MCF 10A (cell line): Measurements from ENCODE around the gene CKAP5. TPM values are rescaled to one million over a fixed set of nuclear protein-coding genes. Genes with fewer than 3 reads are reported as not detected.

ENCODE experiments used
- BruUV-seq: library from RNA; stranded (reverse); fragments of 400-500 nt; replicated peaks from 2 replicates; lab custom pipeline; 2021; lab: Mats Ljungman, UMichigan
- CTCF ChIA-PET: fragments of 300-600 bp; sonication (Branson Sonifier 250); formaldehyde crosslinking; extraction: SDS; loops from one replicate; lab custom pipeline; 2021; ENCODE audit warnings: antibody characterized with exemption, inconsistent platforms; lab: Yijun Ruan, JAX
- POLR2A ChIA-PET: fragments of 300-600, 350-650 bp; sonication (Branson Sonifier 250); formaldehyde crosslinking; extraction: SDS; loops from one replicate; lab custom pipeline; 2020; ENCODE audit warnings: antibody characterized with exemption, inconsistent platforms; lab: Yijun Ruan, JAX
- DNase-seq: peaks from one replicate; pipeline ENCODE4 v3.0.0-alpha.2; 2018; ENCODE audit not compliant: unreplicated experiment
- H3K27ac Mint-ChIP-seq: one replicate; pipeline ENCODE4 v1.8.0; 2022; ENCODE audit warnings: mild to moderate bottlenecking, low read depth, mixed read lengths; ENCODE audit not compliant: unreplicated experiment
- H3K27me3 Mint-ChIP-seq: one replicate; pipeline ENCODE4 v1.8.0; 2022; ENCODE audit warnings: mixed read lengths; ENCODE audit not compliant: insufficient read depth, unreplicated experiment
- H3K36me3 Mint-ChIP-seq: one replicate; pipeline ENCODE4 v1.8.0; 2022; ENCODE audit warnings: mild to moderate bottlenecking, moderate library complexity, mixed read lengths; ENCODE audit not compliant: insufficient read depth, unreplicated experiment
- H3K4me1 Mint-ChIP-seq: one replicate; pipeline ENCODE4 v1.8.0; 2022; ENCODE audit warnings: mixed read lengths; ENCODE audit not compliant: insufficient read depth, unreplicated experiment
- H3K4me3 Mint-ChIP-seq: one replicate; pipeline ENCODE4 v1.8.0; 2022; ENCODE audit warnings: mild to moderate bottlenecking, moderate library complexity, mixed read lengths; ENCODE audit not compliant: unreplicated experiment
- H3K9me3 Mint-ChIP-seq: one replicate; pipeline ENCODE4 v1.8.0; 2022; ENCODE audit warnings: mixed read lengths; ENCODE audit not compliant: unreplicated experiment
- CTCF ChIP-seq: fragments of 200-600 bp; IDR thresholded peaks from one replicate; pipeline ENCODE4 v1.8.0; 2022; ENCODE audit warnings: antibody characterized with exemption, mild to moderate bottlenecking; ENCODE audit not compliant: unreplicated experiment
- intact Hi-C: fragments of 100-400 bp; cut with micrococcal nuclease; formaldehyde crosslinking; loops from 2 replicates; pipeline ENCODE4 v1.14.1; 2022
- total RNA-seq: library from RNA; stranded (reverse); gene quantifications from 2 replicates; pipeline ENCODE4 v1.2.3, GENCODE V29; 2022

Gene CKAP5
- total RNA-seq, 1 experiment from 2014 or later: 193 TPM

- no peak overlapping the region for H3K27ac Mint-ChIP-seq
- DNase-seq: no peak
- no peaks in the 10 kb centered on the region for H3K9me3 Mint-ChIP-seq
- no peak overlapping the region for H3K4me3 Mint-ChIP-seq
- no peaks in the 10 kb centered on the region for H3K36me3 Mint-ChIP-seq
- no TSS peak for BruUV-seq
- peaks cover 10% of the 10 kb centered on the region for H3K4me1 Mint-ChIP-seq
- ChIA-PET POLR2A (no interaction called here), CTCF (interaction anchor here (0.6 to 0.7 kb wide), 2 partner anchors 301 to 538 kb away, joined by 3 read pairs; no protein-coding TSS in a partner anchor)
- no peak for TF ChIP-seq CTCF
- no peaks in the 10 kb centered on the region for H3K27me3 Mint-ChIP-seq
- intact Hi-C loops: no loop called here
Measured at GRCh38 chr11:46868912-46869311, 22.8 kb upstream of the CKAP5 start.

DNA sequence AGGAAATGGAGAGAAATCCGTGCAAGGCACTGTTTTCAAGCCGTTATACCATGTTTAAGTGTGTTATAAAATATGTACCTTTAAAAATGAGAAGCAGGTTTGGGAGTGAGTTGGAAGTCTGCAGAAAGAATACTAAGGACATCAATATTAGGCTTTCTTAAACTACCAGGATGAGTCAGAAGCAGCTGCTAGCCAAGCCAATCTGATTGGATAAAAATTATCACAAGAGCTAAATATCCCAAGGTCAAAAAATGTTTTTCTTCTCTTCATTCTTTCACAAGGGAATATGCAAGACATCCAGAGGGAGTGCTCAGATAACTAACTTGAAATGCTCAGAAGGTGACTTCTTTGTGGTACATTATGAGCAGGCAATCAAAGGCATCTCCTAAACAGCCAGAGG lies 19.3 kb upstream of the CKAP5 start:
- CTCF ChIA-PET: interaction anchor here (0.6 kb wide), 1 partner anchor 35 kb away, joined by 4 read pairs; no protein-coding TSS in a partner anchor
- POLR2A ChIA-PET: interaction anchor here (0.6 to 2.1 kb wide), 3 partner anchors 9 to 162 kb away, joined by 3 to 8 read pairs (median 6); partner anchors contain the start of gene CKAP5
- Mint-ChIP-seq H3K27ac (no peak overlapping the region), H3K9me3 (no peaks in the 10 kb centered on the region), H3K36me3 (no peaks in the 10 kb centered on the region), H3K4me1 (peaks cover 10% of the 10 kb centered on the region), H3K4me3 (no peak overlapping the region), H3K27me3 (no peaks in the 10 kb centered on the region)
- intact Hi-C loops: no loop called here
- peak; percentile 7 for DNase-seq
- no TSS peak for BruUV-seq
- no peak for TF ChIP-seq CTCF

GRCh38 chr11:46860218-46860617 lies 14.1 kb upstream of the CKAP5 start:
- no peaks in the 10 kb centered on the region for H3K27me3 Mint-ChIP-seq
- no peak overlapping the region for H3K4me3 Mint-ChIP-seq
- ChIA-PET CTCF (interaction anchor here (1.7 kb wide), 1 partner anchor 293 kb away, joined by 5 read pairs; no protein-coding TSS in a partner anchor), POLR2A (interaction anchor here (0.7 kb wide), 1 partner anchor 395 kb away, joined by 3 read pairs; no protein-coding TSS in a partner anchor)
- H3K4me1 Mint-ChIP-seq: peaks cover 5% of the 10 kb centered on the region
- H3K36me3 Mint-ChIP-seq: no peaks in the 10 kb centered on the region
- DNase-seq: no peak
- H3K27ac Mint-ChIP-seq: no peak overlapping the region
- no peak for TF ChIP-seq CTCF
- H3K9me3 Mint-ChIP-seq: no peaks in the 10 kb centered on the region
- intact Hi-C loops: no loop called here
- no TSS peak for BruUV-seq

- Mint-ChIP-seq H3K4me3 (no peak overlapping the region), H3K27me3 (no peaks in the 10 kb centered on the region), H3K9me3 (no peaks in the 10 kb centered on the region), H3K36me3 (no peaks in the 10 kb centered on the region), H3K27ac (no peak overlapping the region), H3K4me1 (no peaks in the 10 kb centered on the region)
- no TSS peak for BruUV-seq
- DNase-seq: no peak
- intact Hi-C loops: no loop called here
- CTCF ChIA-PET: interaction anchor here (1.7 kb wide), 1 partner anchor 294 kb away, joined by 5 read pairs; no protein-coding TSS in a partner anchor
- no peak for TF ChIP-seq CTCF
- POLR2A ChIA-PET: interaction anchor here (0.8 kb wide), 1 partner anchor 695 kb away, joined by 3 read pairs; no protein-coding TSS in a partner anchor
Measured at GRCh38 chr11:46858920-46859546, 13.0 kb upstream of the CKAP5 start.
